GM21723 (cell line): ENCODE results near the gene PCYT2.
"Not testable (repeated sequence)": the region's sequence is repeated elsewhere in the genome, so short reads cannot be mapped to it uniquely, and the experiment has no call there.

Source experiments
- ATAC-seq: cut with Tn5 transposase; IDR thresholded peaks from one replicate; pipeline ENCODE4 v1.9.1; 2021; ENCODE audit warnings: mild to moderate bottlenecking, moderate library complexity; ENCODE audit not compliant: unreplicated experiment

The PCYT2 gene

GRCh38 chr17:81911277-81911961 is at the start of gene PCYT2:
Gene PCYT2 (minus strand): TSS chr17:81911399. CDS start chr17:81911355, 44 bp downstream.
- peak; percentile 63 for ATAC-seq

GRCh38 chr17:81960130-81960958 is 49.1 kb upstream of the PCYT2 start:
- ATAC-seq: no peak

GRCh38 chr17:81959362-81960129 is 48.3 kb upstream of the PCYT2 start:
- peak; percentile 61 for ATAC-seq

- ATAC-seq: no peak
These were observed 47.6 kb upstream of the PCYT2 start for GRCh38 chr17:81958633-81959342.

GRCh38 chr17:81957691-81958432 is 46.7 kb upstream of the PCYT2 start:
- no peak for ATAC-seq

- ATAC-seq: no peak
These were observed 45.7 kb upstream of the PCYT2 start for GRCh38 chr17:81956607-81957589.

GRCh38 chr17:81955756-81956544 is 44.8 kb upstream of the PCYT2 start:
- no peak for ATAC-seq

- no peak for ATAC-seq
These were observed 44.0 kb upstream of the PCYT2 start for GRCh38 chr17:81955058-81955681.

- ATAC-seq: no peak
These were observed 43.2 kb upstream of the PCYT2 start for GRCh38 chr17:81954131-81955057.

GRCh38 chr17:81953443-81953842 is 42.2 kb upstream of the PCYT2 start:
- not testable (repeated sequence) for ATAC-seq

GRCh38 chr17:81952792-81953228 is 41.6 kb upstream of the PCYT2 start:
- ATAC-seq: no peak

GRCh38 chr17:81951785-81952684 is 40.8 kb upstream of the PCYT2 start:
- ATAC-seq: no peak

GRCh38 chr17:81950501-81950900 is 39.3 kb upstream of the PCYT2 start:
- ATAC-seq: no peak

- ATAC-seq: no peak
These were observed 37.6 kb upstream of the PCYT2 start for GRCh38 chr17:81948635-81949378.

- ATAC-seq: no peak
These were observed 36.0 kb upstream of the PCYT2 start, which contains the start of gene MYADML2 for GRCh38 chr17:81947189-81947588. Gene MYADML2 (minus strand): TSS chr17:81947233. CDS start chr17:81941741, 5,492 bp downstream.
